H9 (cell line): ENCODE results near the gene ACOX1. TPM values are rescaled to one million over a fixed set of nuclear protein-coding genes. Genes with fewer than 3 reads are reported as not detected.

Experiments
- DNase-seq: peaks from one replicate; pipeline ENCODE4 v3.0.0-alpha.2; 2017
- H2AFZ ChIP-seq: one replicate; pipeline ENCODE4 v1.6.1; 2013; ENCODE audit warnings: mild to moderate bottlenecking, low read length, control low read depth, moderate library complexity
- H2AK5ac ChIP-seq: 2 replicates; pipeline ENCODE4 v1.6.1; 2013; ENCODE audit warnings: low read length, control low read depth, mixed read lengths; ENCODE audit not compliant: insufficient read length
- H2BK120ac ChIP-seq: one replicate; pipeline ENCODE4 v1.6.1; 2013; ENCODE audit warnings: low read depth, mild to moderate bottlenecking, low read length, control low read depth, inconsistent platforms; ENCODE audit not compliant: poor library complexity, severe bottlenecking
- H2BK12ac ChIP-seq: 2 replicates; pipeline ENCODE4 v1.6.1; 2013; ENCODE audit warnings: low read length, control low read depth, mixed read lengths, low read depth; ENCODE audit not compliant: insufficient read length
- H2BK15ac ChIP-seq: 2 replicates; pipeline ENCODE4 v1.6.1; 2013; ENCODE audit warnings: low read depth, low read length, control low read depth
- H2BK20ac ChIP-seq: one replicate; pipeline ENCODE4 v1.6.1; 2013; ENCODE audit warnings: low read depth, mild to moderate bottlenecking, low read length, control low read depth, inconsistent platforms; ENCODE audit not compliant: poor library complexity, severe bottlenecking
- H2BK5ac ChIP-seq: 2 replicates; pipeline ENCODE4 v1.6.1; 2013; ENCODE audit warnings: low read length, control low read depth, mixed read lengths; ENCODE audit not compliant: insufficient read length
- H3K14ac ChIP-seq: 2 replicates; pipeline ENCODE4 v1.6.1; 2013; ENCODE audit warnings: low read length, control low read depth; ENCODE audit not compliant: insufficient read depth
- H3K18ac ChIP-seq: 2 replicates; pipeline ENCODE4 v1.6.1; 2013; ENCODE audit warnings: low read depth, mild to moderate bottlenecking, mixed read lengths, low read length, control low read depth; ENCODE audit not compliant: insufficient read length
- H3K23ac ChIP-seq: 2 replicates; pipeline ENCODE4 v1.6.1; 2013; ENCODE audit warnings: low read length, control low read depth, mixed read lengths, low read depth; ENCODE audit not compliant: insufficient read length
- H3K23me2 ChIP-seq: 2 replicates; pipeline ENCODE4 v1.6.1; 2013; ENCODE audit warnings: low read depth, mild to moderate bottlenecking, mixed read lengths, low read length, control low read depth; ENCODE audit not compliant: insufficient read length, poor library complexity, severe bottlenecking
- H3K27ac ChIP-seq: 2 replicates; pipeline ENCODE4 v1.5.1; 2013; ENCODE audit warnings: low read length, control low read depth, mixed read lengths, low read depth; ENCODE audit not compliant: insufficient read length
- H3K27me3 ChIP-seq: 2 replicates; pipeline ENCODE4 v1.6.1; 2013; ENCODE audit warnings: low read length, control low read depth, inconsistent platforms; ENCODE audit not compliant: insufficient read depth
- H3K4ac ChIP-seq: 2 replicates; pipeline ENCODE4 v1.6.1; 2013; ENCODE audit warnings: low read depth, mild to moderate bottlenecking, control low read depth, inconsistent platforms, low read length, moderate library complexity
- H3K4me1 ChIP-seq: 2 replicates; pipeline ENCODE4 v1.6.1; 2013; ENCODE audit warnings: low read length, control low read depth, inconsistent platforms; ENCODE audit not compliant: insufficient read depth
- H3K4me2 ChIP-seq: 2 replicates; pipeline ENCODE4 v1.6.1; 2013; ENCODE audit warnings: low read length, control low read depth, mixed read lengths; ENCODE audit not compliant: insufficient read length, insufficient read depth
- H3K56ac ChIP-seq: 2 replicates; pipeline ENCODE4 v1.6.1; 2013; ENCODE audit warnings: low read depth, mild to moderate bottlenecking, mixed read lengths, low read length, control low read depth; ENCODE audit not compliant: insufficient read length
- H3K79me1 ChIP-seq: 2 replicates; pipeline ENCODE4 v1.6.1; 2013; ENCODE audit warnings: low read depth, mild to moderate bottlenecking, moderate library complexity, low read length, control low read depth, inconsistent platforms; ENCODE audit not compliant: insufficient read depth, poor library complexity, severe bottlenecking
- H3K79me2 ChIP-seq: 2 replicates; pipeline ENCODE4 v1.6.1; 2013; ENCODE audit warnings: low read length, control low read depth, inconsistent platforms; ENCODE audit not compliant: insufficient read depth
- H3K9ac ChIP-seq: 2 replicates; pipeline ENCODE4 v1.6.1; 2013; ENCODE audit warnings: low read length, control low read depth, mixed read lengths; ENCODE audit not compliant: insufficient read length; ENCODE audit errors: extremely low read depth
- H3K9me3 ChIP-seq: one replicate; pipeline ENCODE4 v1.6.1; 2013; ENCODE audit warnings: low read depth, low read length, inconsistent platforms; ENCODE audit not compliant: control insufficient read depth
- H3T11ph ChIP-seq: one replicate; pipeline ENCODE4 v1.6.1; 2013; ENCODE audit warnings: mild to moderate bottlenecking, low read length, control low read depth, inconsistent platforms
- H4K20me1 ChIP-seq: one replicate; pipeline ENCODE4 v1.6.1; 2013; ENCODE audit not compliant: control insufficient read depth, insufficient read length, insufficient read depth
- H4K5ac ChIP-seq: 2 replicates; pipeline ENCODE4 v1.6.1; 2013; ENCODE audit warnings: low read depth, mild to moderate bottlenecking, mixed read lengths, low read length, control low read depth; ENCODE audit not compliant: insufficient read length
- H4K8ac ChIP-seq: replicated peaks from 2 replicates; pipeline ENCODE4 v1.6.1; 2013; ENCODE audit warnings: low read length, control low read depth, mixed read lengths, low read depth; ENCODE audit not compliant: insufficient read length
- H4K91ac ChIP-seq: 2 replicates; pipeline ENCODE4 v1.6.1; 2013; ENCODE audit warnings: low read depth, mild to moderate bottlenecking, moderate library complexity, mixed read lengths, low read length, control low read depth; ENCODE audit not compliant: insufficient read length
- H3K27ac Mint-ChIP-seq, 3 experiments: 2 replicates in 2 of 3; 3 replicates in 1 of 3; pipeline ENCODE4 v1.8.0; 2020 to 2021; ENCODE audit warnings: mixed read lengths in 3 of 3, mild to moderate bottlenecking in 1 of 3, moderate library complexity in 1 of 3
- H3K27me3 Mint-ChIP-seq: 2 replicates; pipeline ENCODE4 v1.8.0; 2021; ENCODE audit warnings: low read depth, mild to moderate bottlenecking, moderate library complexity, mixed read lengths
- H3K36me3 Mint-ChIP-seq, 3 experiments: 2 replicates in 2 of 3; 3 replicates in 1 of 3; pipeline ENCODE4 v1.8.0; 2020 to 2021; ENCODE audit warnings: low read depth in 3 of 3, mixed read lengths in 3 of 3; ENCODE audit not compliant: insufficient read depth in 1 of 3
- H3K4me1 Mint-ChIP-seq, 2 experiments: 2 replicates each; pipeline ENCODE4 v1.8.0; 2020; ENCODE audit warnings: mixed read lengths in 2 of 2
- H3K4me3 Mint-ChIP-seq, 2 experiments: 2 replicates in 1 of 2; 3 replicates in 1 of 2; pipeline ENCODE4 v1.8.0; 2020 to 2021; ENCODE audit warnings: mild to moderate bottlenecking in 2 of 2, mixed read lengths in 2 of 2, moderate library complexity in 1 of 2
- H3K9me3 Mint-ChIP-seq, 2 experiments: 2 replicates in 1 of 2; 3 replicates in 1 of 2; pipeline ENCODE4 v1.8.0; 2020; ENCODE audit warnings: mild to moderate bottlenecking in 2 of 2, mixed read lengths in 2 of 2, moderate library complexity in 1 of 2
- CTCF ChIP-seq: fragments of 200-600 bp; sonication (generic); conservative IDR thresholded peaks from 3 replicates; pipeline ENCODE4 v1.8.0; 2021; ENCODE audit warnings: antibody characterized with exemption, mild to moderate bottlenecking
- WGBS: extraction: QIAGEN DNeasy Blood & Tissue Kit; methylation state at CpG from one replicate; pipeline ENCODE4 v1.1.7; 2013; ENCODE audit warnings: missing lambda C conversion rate, low lambda C conversion rate, mixed read lengths; ENCODE audit not compliant: insufficient read length; ENCODE audit errors: extremely low coverage; 5-methylcytosine and 5-hydroxymethylcytosine counted together
- total RNA-seq: library from RNA; stranded (reverse); gene quantifications from 2 replicates; pipeline ENCODE4 v1.2.1, GENCODE V29; 2021

The ACOX1 gene
- total RNA-seq, 1 experiment from 2014 or later = 27.4 TPM

- Histone ChIP-seq H3K4me2 (peak overlapping the region; percentile 93), H3K4ac (no peak overlapping the region), H2AFZ (no peak overlapping the region), H3K23me2 (peaks cover 11% of the 10 kb centered on the region), H3K4me1 (peaks cover 8% of the 10 kb centered on the region; the same call in 1 of the 2 replicates), H2BK120ac (no peak overlapping the region), H4K5ac (no peak overlapping the region), H3K9me3 (no peaks in the 10 kb centered on the region), H3K23ac (no peak overlapping the region), H2BK20ac (no peak overlapping the region), H3T11ph (no peak overlapping the region), H3K14ac (no peak overlapping the region), H2BK5ac (no peak overlapping the region), H3K56ac (no peak overlapping the region), H3K79me2 (peaks cover 2% of the 10 kb centered on the region; the same call in 1 of the 2 replicates), H2BK15ac (no peak overlapping the region), H4K91ac (no peak overlapping the region), H2AK5ac (no peak overlapping the region), H3K18ac (no peak overlapping the region), H4K20me1 (no peaks in the 10 kb centered on the region), H3K9ac (peak overlapping the region; percentile 79), H4K8ac (no peak overlapping the region), H3K79me1 (no peaks in the 10 kb centered on the region), H3K27ac (peak overlapping the region; percentile 80), H3K27me3 (no peaks in the 10 kb centered on the region), H2BK12ac (no peak overlapping the region)
- peak overlapping the region; percentile 93 to 95 for H3K4me3 Mint-ChIP-seq
- no CpG with 5 or more reads among the region's 18 CpGs for WGBS
- H3K36me3 Mint-ChIP-seq = peaks cover 7 to 18% (median 17%) of the 10 kb centered on the region in 3 experiments; a peak in 6 of 7 replicates
- no peaks in the 10 kb centered on the region for H3K27me3 Mint-ChIP-seq
- H3K9me3 Mint-ChIP-seq = no peaks in the 10 kb centered on the region
- DNase-seq = no peak
- H3K27ac Mint-ChIP-seq = peak overlapping the region; percentile 99 to 100 (median 100); a peak in 6 of 7 replicates
- TF ChIP-seq CTCF = no peak
- H3K4me1 Mint-ChIP-seq = peaks cover 60 to 67% of the 10 kb centered on the region in 2 experiments
These were observed 1.4 kb upstream of the ACOX1 start for GRCh38 chr17:75980188-75981018.
